ENCODE data around the gene GJA4.

- TF ChIP-seq CTCF (IDR thresholded peaks at IDR 0.05; ENCODE audit: insufficient read depth, low read length) (no peak), SPI1 (IDR thresholded peaks at IDR 0.05; ENCODE audit: borderline replicate concordance, low read depth) (no peak), POLR2AphosphoS5 (IDR thresholded peaks at IDR 0.05; ENCODE audit: low read depth) (no peak)
Measured at GRCh38 chr1:34796990-34797389, 4.2 kb downstream of the GJA4 start.

Measured in HL-60 (cell line).